ENCODE results near the gene DTNA.

The DTNA gene

GRCh38 chr18:34844072-34844471, 134.0 kb downstream of the DTNA start:
- TF ChIP-seq CTCF (IDR thresholded peaks at IDR 0.05; ENCODE audit: low read length, missing control alignments) = no peak
- H3K4me3 ChIP-seq (replicated peaks; ENCODE audit: low read depth, low read length) = no peak overlapping the region
- DNase-seq (ENCODE audit: low read depth) = no peak

GRCh38 chr18:34844732-34845459, 134.8 kb downstream of the DTNA start:
- DNase-seq (ENCODE audit: low read depth) = no peak
- TF ChIP-seq CTCF (IDR thresholded peaks at IDR 0.05; ENCODE audit: low read length, missing control alignments) = no peak
- no peak overlapping the region for H3K4me3 ChIP-seq (replicated peaks; ENCODE audit: low read depth, low read length)

GRCh38 chr18:34847408-34847807, 137.3 kb downstream of the DTNA start:
- H3K4me3 ChIP-seq (replicated peaks; ENCODE audit: low read depth, low read length) = no peak overlapping the region
- no peak for TF ChIP-seq CTCF (IDR thresholded peaks at IDR 0.05; ENCODE audit: low read length, missing control alignments)
- no peak for DNase-seq (ENCODE audit: low read depth)

GRCh38 chr18:34848156-34848555, 138.1 kb downstream of the DTNA start:
- no peak for DNase-seq (ENCODE audit: low read depth)
- H3K4me3 ChIP-seq (replicated peaks; ENCODE audit: low read depth, low read length) = no peak overlapping the region
- TF ChIP-seq CTCF (IDR thresholded peaks at IDR 0.05; ENCODE audit: low read length, missing control alignments) = no peak

GRCh38 chr18:34848695-34849094, 138.6 kb downstream of the DTNA start:
- H3K4me3 ChIP-seq (replicated peaks; ENCODE audit: low read depth, low read length) = no peak overlapping the region
- no peak for TF ChIP-seq CTCF (IDR thresholded peaks at IDR 0.05; ENCODE audit: low read length, missing control alignments)
- no peak for DNase-seq (ENCODE audit: low read depth)

GRCh38 chr18:34857320-34857719, 147.2 kb downstream of the DTNA start:
- no peak for DNase-seq (ENCODE audit: low read depth)
- H3K4me3 ChIP-seq (replicated peaks; ENCODE audit: low read depth, low read length) = no peak overlapping the region
- no peak for TF ChIP-seq CTCF (IDR thresholded peaks at IDR 0.05; ENCODE audit: low read length, missing control alignments)

- no peak for DNase-seq (ENCODE audit: low read depth)
- no peak overlapping the region for H3K4me3 ChIP-seq (replicated peaks; ENCODE audit: low read depth, low read length)
- TF ChIP-seq CTCF (IDR thresholded peaks at IDR 0.05; ENCODE audit: low read length, missing control alignments) = no peak
These were observed 148.1 kb downstream of the DTNA start for GRCh38 chr18:34858188-34858587.
